ENCODE results near the gene CYYR1.
"Not testable (repeated sequence)": the region's sequence is repeated elsewhere in the genome, so short reads cannot be mapped to it uniquely, and the experiment has no call there.

Gene CYYR1

GRCh38 chr21:26499495-26499894 lies 73.6 kb downstream of the CYYR1 start:
- Histone ChIP-seq H3K4me3 (no peak overlapping the region), H3K36me3 (replicated peaks) (no peaks in the 10 kb centered on the region), H3K4me1 (no peaks in the 10 kb centered on the region), H3K27me3 (ENCODE audit: low read depth) (no peaks in the 10 kb centered on the region), H3K9me3 (no peaks in the 10 kb centered on the region)
- in situ Hi-C loops (cut with MboI; ENCODE audit: low sequenced_read_pairs): no loop called here
- no peak for DNase-seq (ENCODE audit: low spot score in 2 of 2)

- Histone ChIP-seq H3K27me3 (ENCODE audit: low read depth) (no peaks in the 10 kb centered on the region), H3K36me3 (replicated peaks) (no peaks in the 10 kb centered on the region), H3K4me3 (no peak overlapping the region), H3K9me3 (no peaks in the 10 kb centered on the region), H3K4me1 (peaks cover 9% of the 10 kb centered on the region)
- in situ Hi-C loops (cut with MboI; ENCODE audit: low sequenced_read_pairs): no loop called here
- DNase-seq (ENCODE audit: low spot score in 2 of 2): no peak
Measured at GRCh38 chr21:26495283-26495849, 77.7 kb downstream of the CYYR1 start.

- DNase-seq (ENCODE audit: low spot score in 2 of 2): no peak
- 0 out of 2 replicates have a peak, but pooled peaks cover 3% of the 10 kb centered on the region for H3K9me3 ChIP-seq
- in situ Hi-C loops (cut with MboI; ENCODE audit: low sequenced_read_pairs): no loop called here
- no peak overlapping the region for H3K4me3 ChIP-seq
- no peaks in the 10 kb centered on the region for H3K27me3 ChIP-seq (ENCODE audit: low read depth)
- H3K4me1 ChIP-seq: peaks cover 9% of the 10 kb centered on the region
- no peaks in the 10 kb centered on the region for H3K36me3 ChIP-seq (replicated peaks)
Measured at GRCh38 chr21:26491663-26492062, 81.4 kb downstream of the CYYR1 start.

- H3K27me3 ChIP-seq (ENCODE audit: low read depth): no peaks in the 10 kb centered on the region
- H3K4me3 ChIP-seq: no peak overlapping the region
- H3K36me3 ChIP-seq (replicated peaks): no peaks in the 10 kb centered on the region
- H3K4me1 ChIP-seq: peaks cover 9% of the 10 kb centered on the region
- peak; percentile 20 to 64 for DNase-seq (ENCODE audit: low spot score in 2 of 2)
- in situ Hi-C loops (cut with MboI; ENCODE audit: low sequenced_read_pairs): no loop called here
- H3K9me3 ChIP-seq: 0 out of 2 replicates have a peak, but pooled peaks cover 3% of the 10 kb centered on the region
Measured at GRCh38 chr21:26490771-26491170, 82.3 kb downstream of the CYYR1 start.

- Histone ChIP-seq H3K36me3 (replicated peaks) (no peaks in the 10 kb centered on the region), H3K4me3 (no peak overlapping the region), H3K27me3 (ENCODE audit: low read depth) (no peaks in the 10 kb centered on the region), H3K9me3 (0 out of 2 replicates have a peak, but pooled peaks cover 3% of the 10 kb centered on the region), H3K4me1 (peaks cover 9% of the 10 kb centered on the region)
- DNase-seq (ENCODE audit: low spot score in 2 of 2): no peak
- in situ Hi-C loops (cut with MboI; ENCODE audit: low sequenced_read_pairs): no loop called here
Measured at GRCh38 chr21:26489781-26490180, 83.3 kb downstream of the CYYR1 start.

- H3K9me3 ChIP-seq: 0 out of 2 replicates have a peak, but pooled peaks cover 3% of the 10 kb centered on the region
Measured at GRCh38 chr21:26487981-26488480, 85.1 kb downstream of the CYYR1 start.

DNA sequence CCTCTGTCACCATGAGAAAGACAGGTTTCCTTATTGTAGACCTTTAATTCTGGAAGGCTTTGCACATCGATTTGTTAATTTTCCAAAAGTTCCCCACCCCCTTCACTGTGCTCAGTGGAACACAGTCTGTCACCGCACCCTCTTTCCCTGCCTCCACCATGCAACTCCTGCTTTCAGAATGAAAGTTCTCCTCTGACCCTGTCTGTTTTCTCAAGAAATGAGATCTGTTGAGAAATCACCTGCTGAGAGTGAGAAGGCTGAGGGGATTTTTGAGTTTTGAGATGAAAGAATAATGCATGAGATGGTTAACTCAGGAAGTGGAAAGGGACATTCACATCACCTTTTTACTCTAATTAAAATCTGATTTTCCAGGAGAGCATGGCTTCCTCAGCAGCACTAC lies 99.6 kb downstream of the CYYR1 start:
- H3K4me3 ChIP-seq: no peak overlapping the region
- H3K9me3 ChIP-seq: no peaks in the 10 kb centered on the region
- H3K36me3 ChIP-seq (replicated peaks): no peaks in the 10 kb centered on the region
- in situ Hi-C loops (cut with MboI; ENCODE audit: low sequenced_read_pairs): no loop called here
- no peaks in the 10 kb centered on the region for H3K4me1 ChIP-seq
- no peak for DNase-seq (ENCODE audit: low spot score in 2 of 2)
- no peaks in the 10 kb centered on the region for H3K27me3 ChIP-seq (ENCODE audit: low read depth)

More at GRCh38 chr21:26487981-26488480, 85.1 kb downstream of the CYYR1 start:
- DNase-seq (ENCODE audit: low spot score in 2 of 2): no peak
- Histone ChIP-seq H3K4me1 (peaks cover 9% of the 10 kb centered on the region), H3K36me3 (replicated peaks) (no peaks in the 10 kb centered on the region), H3K4me3 (no peak overlapping the region), H3K27me3 (ENCODE audit: low read depth) (no peaks in the 10 kb centered on the region)
- in situ Hi-C loops (cut with MboI; ENCODE audit: low sequenced_read_pairs): no loop called here

DNA sequence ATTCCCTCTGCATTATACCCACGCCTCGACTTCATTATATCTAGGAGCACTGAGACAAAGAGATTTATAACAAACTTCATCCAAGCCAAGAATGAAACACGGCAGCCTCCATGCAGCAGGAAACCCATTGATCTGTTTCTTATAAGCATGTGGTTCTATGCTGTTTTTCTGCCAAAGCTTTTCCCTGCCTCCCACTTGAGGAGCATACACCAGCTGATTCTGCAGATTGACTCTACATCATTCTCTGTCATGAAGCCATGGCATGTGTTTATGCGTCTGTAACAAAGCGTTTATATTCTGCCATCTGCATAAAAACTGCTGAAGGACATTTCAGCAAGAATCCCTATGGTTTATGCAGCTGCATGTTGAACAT lies 102.0 kb downstream of the CYYR1 start:
- Histone ChIP-seq H3K4me1 (no peaks in the 10 kb centered on the region), H3K4me3 (no peak overlapping the region), H3K36me3 (replicated peaks) (no peaks in the 10 kb centered on the region), H3K27me3 (ENCODE audit: low read depth) (no peaks in the 10 kb centered on the region), H3K9me3 (no peaks in the 10 kb centered on the region)
- no peak for DNase-seq (ENCODE audit: low spot score in 2 of 2)
- in situ Hi-C loops (cut with MboI; ENCODE audit: low sequenced_read_pairs): no loop called here

DNA sequence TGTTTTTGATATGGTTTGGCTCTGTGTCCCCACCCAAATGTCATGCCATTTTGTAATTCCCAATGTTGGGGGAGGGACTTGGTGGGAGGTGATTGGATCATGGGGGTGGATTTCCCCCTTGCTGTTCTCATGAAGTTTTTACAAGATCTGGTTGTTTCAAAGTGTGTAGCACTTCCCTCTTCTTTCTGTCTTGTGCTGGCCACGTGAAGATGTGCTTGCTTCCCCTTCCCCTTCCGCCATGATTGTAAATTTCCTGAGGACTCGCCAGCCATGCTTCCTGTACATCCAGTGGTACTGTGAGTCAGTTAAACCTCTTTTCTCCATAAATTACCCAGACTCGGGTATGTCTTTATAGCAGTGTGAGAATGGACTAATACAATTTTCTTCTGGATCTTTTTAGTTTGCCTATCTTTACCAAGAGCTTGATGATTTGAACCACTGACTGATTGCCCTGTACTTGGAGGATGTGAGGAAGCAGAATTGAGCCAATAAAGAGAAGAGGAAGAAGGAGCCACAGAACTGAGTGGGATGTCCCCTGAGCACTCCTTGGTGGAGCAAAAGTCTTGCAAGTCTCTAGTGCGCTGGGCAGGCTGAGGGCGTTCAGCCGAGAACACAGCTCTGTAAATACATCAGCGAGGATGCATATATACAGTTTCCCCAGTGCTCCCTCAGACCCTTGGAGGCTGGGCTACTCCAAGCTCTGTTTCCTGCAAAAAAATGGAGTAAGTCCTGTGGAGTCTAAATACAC lies 102.6 kb downstream of the CYYR1 start:
- Histone ChIP-seq H3K36me3 (replicated peaks) (no peaks in the 10 kb centered on the region), H3K4me1 (no peaks in the 10 kb centered on the region), H3K4me3 (no peak overlapping the region), H3K9me3 (no peaks in the 10 kb centered on the region), H3K27me3 (ENCODE audit: low read depth) (no peaks in the 10 kb centered on the region)
- in situ Hi-C loops (cut with MboI; ENCODE audit: low sequenced_read_pairs): no loop called here
- no peak for DNase-seq (ENCODE audit: low spot score in 2 of 2)

DNA sequence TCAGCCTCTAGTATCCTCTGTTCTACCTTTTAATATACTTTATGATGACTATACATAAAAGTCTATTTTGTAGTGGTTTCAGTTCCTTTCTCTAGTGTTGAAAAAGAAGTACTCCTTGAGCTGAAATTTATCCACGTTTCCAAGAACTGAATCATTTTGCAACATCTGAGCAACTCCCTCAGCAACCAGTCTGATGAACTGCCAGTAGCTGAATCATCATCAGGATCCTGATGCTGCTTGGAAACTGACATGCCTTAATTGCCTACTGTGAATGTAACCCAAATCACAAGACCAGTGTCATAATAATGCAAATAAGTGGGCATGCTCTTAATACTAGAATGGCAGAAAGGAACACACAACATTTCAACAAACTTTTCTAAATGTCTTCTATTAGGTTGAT lies 103.3 kb downstream of the CYYR1 start:
- Histone ChIP-seq H3K9me3 (no peaks in the 10 kb centered on the region), H3K4me3 (no peak overlapping the region), H3K4me1 (no peaks in the 10 kb centered on the region), H3K27me3 (ENCODE audit: low read depth) (no peaks in the 10 kb centered on the region), H3K36me3 (replicated peaks) (no peaks in the 10 kb centered on the region)
- DNase-seq (ENCODE audit: low spot score in 2 of 2): no peak
- in situ Hi-C loops (cut with MboI; ENCODE audit: low sequenced_read_pairs): no loop called here

- no peak overlapping the region for H3K4me3 ChIP-seq
- H3K36me3 ChIP-seq (replicated peaks): no peaks in the 10 kb centered on the region
- no peaks in the 10 kb centered on the region for H3K9me3 ChIP-seq
- H3K27me3 ChIP-seq (ENCODE audit: low read depth): no peaks in the 10 kb centered on the region
- in situ Hi-C loops (cut with MboI; ENCODE audit: low sequenced_read_pairs): no loop called here
- no peak for DNase-seq (ENCODE audit: low spot score in 2 of 2)
- H3K4me1 ChIP-seq: no peaks in the 10 kb centered on the region
Measured at GRCh38 chr21:26465916-26466315, 107.2 kb downstream of the CYYR1 start.

- H3K4me1 ChIP-seq: no peaks in the 10 kb centered on the region
- no peaks in the 10 kb centered on the region for H3K27me3 ChIP-seq (ENCODE audit: low read depth)
- H3K9me3 ChIP-seq: no peaks in the 10 kb centered on the region
- no peak overlapping the region for H3K4me3 ChIP-seq
- in situ Hi-C loops (cut with MboI; ENCODE audit: low sequenced_read_pairs): no loop called here
- no peak for DNase-seq (ENCODE audit: low spot score in 2 of 2)
- no peaks in the 10 kb centered on the region for H3K36me3 ChIP-seq (replicated peaks)
Measured at GRCh38 chr21:26461500-26461899, 111.6 kb downstream of the CYYR1 start.

DNA sequence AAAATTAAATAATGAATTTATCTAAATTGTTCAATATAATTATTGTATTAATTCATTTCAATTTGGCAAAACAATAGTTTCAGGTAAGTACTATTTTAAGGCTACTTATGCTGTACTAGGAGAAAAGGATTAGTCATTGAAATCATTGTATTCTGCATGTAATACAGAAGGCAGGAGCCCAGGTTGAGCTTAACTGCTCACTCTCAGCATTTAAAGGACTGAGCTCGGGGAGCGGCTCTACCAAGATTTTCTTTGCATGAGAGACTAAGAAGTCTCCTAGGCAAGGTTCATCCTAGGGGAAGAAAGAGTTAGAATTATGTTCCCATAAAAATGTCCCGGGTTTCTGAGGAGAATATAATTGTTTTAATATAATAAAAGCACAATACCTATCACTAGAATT lies 112.5 kb downstream of the CYYR1 start:
- in situ Hi-C loops (cut with MboI; ENCODE audit: low sequenced_read_pairs): no loop called here
- H3K9me3 ChIP-seq: no peaks in the 10 kb centered on the region
- no peaks in the 10 kb centered on the region for H3K27me3 ChIP-seq (ENCODE audit: low read depth)
- no peak for DNase-seq (ENCODE audit: low spot score in 2 of 2)
- no peaks in the 10 kb centered on the region for H3K36me3 ChIP-seq (replicated peaks)
- H3K4me3 ChIP-seq: no peak overlapping the region
- H3K4me1 ChIP-seq: no peaks in the 10 kb centered on the region

GRCh38 chr21:26458854-26459253 lies 114.2 kb downstream of the CYYR1 start:
- H3K4me1 ChIP-seq; H3K36me3 ChIP-seq (replicated peaks); DNase-seq (ENCODE audit: low spot score in 2 of 2); in situ Hi-C loops (cut with MboI; ENCODE audit: low sequenced_read_pairs); H3K4me3 ChIP-seq; H3K9me3 ChIP-seq; H3K27me3 ChIP-seq (ENCODE audit: low read depth): not testable (repeated sequence)

All from HAP-1 (cell line).